Anterior cingulate cortex (tissue), 58 donors: ENCODE measurements around the gene HTT.
A peak's percentile ranks its signal among the peaks of the same experiment; 100 is the strongest.

Experiments
- DNase-seq, 58 donors: peaks; one replicate each; lab custom pipeline; 2025; lab: John Stamatoyannopoulos, UW

HTT gene

GRCh38 chr4:3283916-3284315 lies 209.4 kb downstream of the HTT start:
- no peak for DNase-seq

GRCh38 chr4:3284734-3285557 lies 210.5 kb downstream of the HTT start:
- DNase-seq: no peak

- DNase-seq: peak in 3 of 58 donors; percentile 28 to 67 (median 44)
These were observed 211.3 kb downstream of the HTT start for GRCh38 chr4:3285558-3286334.

- DNase-seq: no peak
These were observed 212.1 kb downstream of the HTT start for GRCh38 chr4:3286335-3287175.

GRCh38 chr4:3287271-3287971 lies 212.9 kb downstream of the HTT start:
- no peak for DNase-seq

- DNase-seq: no peak
These were observed 213.6 kb downstream of the HTT start for GRCh38 chr4:3287972-3288570.

- DNase-seq: no peak
These were observed 214.2 kb downstream of the HTT start for GRCh38 chr4:3288571-3289094.

GRCh38 chr4:3290476-3290875 lies 216.0 kb downstream of the HTT start:
- DNase-seq: no peak

- DNase-seq: no peak
These were observed 216.4 kb downstream of the HTT start for GRCh38 chr4:3290889-3291321.

- DNase-seq: no peak
These were observed 217.0 kb downstream of the HTT start for GRCh38 chr4:3291411-3291968.

GRCh38 chr4:3291969-3292570 lies 217.6 kb downstream of the HTT start:
- peak in 20 of 58 donors; percentile 26 to 81 (median 72) for DNase-seq

GRCh38 chr4:3292571-3293400 lies 218.3 kb downstream of the HTT start, which contains the start of gene RGS12:
RGS12 (plus strand) TSS chr4:3293021; CDS start chr4:3316171, 23,150 bp downstream.
- peak; percentile 47 to 97 (median 93) for DNase-seq
